Memory B cell (primary cell): ENCODE results near the gene SOX30.

Source experiments
- ATAC-seq: fragments of 150-1000 bp; cut with Tn5 transposase; 2 replicates; pipeline ENCODE4 v1.10.0; 2021; ENCODE audit warnings: low read depth, mild to moderate bottlenecking, moderate library complexity
- DNase-seq, 2 donors: peaks; one replicate each; pipeline ENCODE4 v3.0.0; 2022; ENCODE audit warnings: low spot score in 2 of 2
- H3K27ac Mint-ChIP-seq: one replicate; pipeline ENCODE4 v1.8.0; 2022; ENCODE audit warnings: mild to moderate bottlenecking, moderate library complexity, mixed read lengths
- H3K27me3 Mint-ChIP-seq: one replicate; pipeline ENCODE4 v1.8.0; 2022; ENCODE audit warnings: mixed read lengths
- H3K36me3 Mint-ChIP-seq: one replicate; pipeline ENCODE4 v1.8.0; 2022; ENCODE audit warnings: mild to moderate bottlenecking, mixed read lengths
- H3K4me1 Mint-ChIP-seq: one replicate; pipeline ENCODE4 v1.8.0; 2022; ENCODE audit warnings: mixed read lengths
- H3K4me3 Mint-ChIP-seq: one replicate; pipeline ENCODE4 v1.8.0; 2022; ENCODE audit warnings: mild to moderate bottlenecking, moderate library complexity, mixed read lengths
- H3K9me3 Mint-ChIP-seq: one replicate; pipeline ENCODE4 v1.8.0; 2022; ENCODE audit warnings: mixed read lengths

The SOX30 gene

DNA sequence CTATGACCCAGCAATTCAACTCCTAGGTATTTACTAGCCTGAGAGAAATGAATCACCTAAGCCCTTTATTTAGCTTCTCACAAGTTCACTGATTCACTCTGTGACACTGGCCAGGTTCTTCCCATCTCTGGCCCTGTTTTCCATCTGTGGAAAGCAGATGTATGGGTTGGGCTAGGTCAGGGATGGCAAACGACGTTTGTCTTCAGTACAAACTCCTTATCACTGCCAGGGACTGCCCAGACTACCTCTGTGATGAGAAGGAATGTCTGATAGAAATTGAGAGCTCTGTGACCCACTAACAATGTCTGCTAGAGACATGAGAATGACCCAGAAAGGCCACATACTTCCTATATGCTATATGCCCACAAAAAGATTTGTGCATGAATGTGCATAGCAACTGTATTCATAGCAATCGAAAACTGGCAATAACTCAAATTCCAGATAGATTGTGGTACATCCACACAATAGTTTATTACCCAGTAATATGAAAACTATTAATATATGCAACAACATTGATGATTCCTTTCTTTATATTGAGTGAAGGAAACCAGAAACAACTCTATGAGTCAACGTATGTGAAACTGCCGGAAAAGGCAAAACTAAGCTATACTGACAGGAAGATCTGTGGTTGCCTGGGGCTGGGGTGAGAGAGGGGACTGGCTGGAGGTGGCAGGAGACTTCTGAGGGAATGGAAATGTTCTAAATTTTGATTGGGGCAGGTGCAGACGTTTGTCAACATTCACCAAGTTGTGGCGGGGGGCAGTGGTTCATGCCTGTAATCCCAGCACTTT is 44.7 kb downstream of the SOX30 start:
- no peaks in the 10 kb centered on the region for H3K36me3 Mint-ChIP-seq
- H3K9me3 Mint-ChIP-seq, result no peaks in the 10 kb centered on the region
- ATAC-seq (peak; percentile 32), DNase-seq (no peak)
- peak overlapping the region; percentile 70 for H3K27ac Mint-ChIP-seq
- no peaks in the 10 kb centered on the region for H3K27me3 Mint-ChIP-seq
- peaks cover 35% of the 10 kb centered on the region for H3K4me1 Mint-ChIP-seq
- H3K4me3 Mint-ChIP-seq, result peak overlapping the region; percentile 15

DNA sequence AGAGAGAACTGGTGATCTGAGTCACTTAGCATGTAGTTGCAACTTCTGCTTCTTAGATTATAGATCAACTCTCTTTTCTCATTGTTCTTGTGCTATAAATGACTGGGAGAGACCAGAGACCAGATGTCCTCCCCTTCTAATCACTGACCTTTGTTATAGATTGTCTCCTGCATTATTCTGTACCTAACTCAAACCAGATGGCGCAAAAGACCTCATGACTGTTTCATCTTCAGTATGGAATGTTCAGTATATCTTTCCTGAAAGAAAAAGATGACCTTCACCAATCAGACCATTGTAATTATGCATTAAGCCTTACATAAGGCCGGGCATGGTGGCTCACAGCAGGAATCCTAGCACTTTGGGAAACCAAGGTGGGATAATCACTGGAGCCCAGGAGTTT is 46.2 kb downstream of the SOX30 start:
- H3K27me3 Mint-ChIP-seq, result no peaks in the 10 kb centered on the region
- DNase-seq (no peak), ATAC-seq (no peak)
- no peaks in the 10 kb centered on the region for H3K36me3 Mint-ChIP-seq
- H3K4me3 Mint-ChIP-seq, result no peak overlapping the region
- H3K4me1 Mint-ChIP-seq, result peaks cover 35% of the 10 kb centered on the region
- peak overlapping the region; percentile 38 for H3K27ac Mint-ChIP-seq
- H3K9me3 Mint-ChIP-seq, result no peaks in the 10 kb centered on the region

DNA sequence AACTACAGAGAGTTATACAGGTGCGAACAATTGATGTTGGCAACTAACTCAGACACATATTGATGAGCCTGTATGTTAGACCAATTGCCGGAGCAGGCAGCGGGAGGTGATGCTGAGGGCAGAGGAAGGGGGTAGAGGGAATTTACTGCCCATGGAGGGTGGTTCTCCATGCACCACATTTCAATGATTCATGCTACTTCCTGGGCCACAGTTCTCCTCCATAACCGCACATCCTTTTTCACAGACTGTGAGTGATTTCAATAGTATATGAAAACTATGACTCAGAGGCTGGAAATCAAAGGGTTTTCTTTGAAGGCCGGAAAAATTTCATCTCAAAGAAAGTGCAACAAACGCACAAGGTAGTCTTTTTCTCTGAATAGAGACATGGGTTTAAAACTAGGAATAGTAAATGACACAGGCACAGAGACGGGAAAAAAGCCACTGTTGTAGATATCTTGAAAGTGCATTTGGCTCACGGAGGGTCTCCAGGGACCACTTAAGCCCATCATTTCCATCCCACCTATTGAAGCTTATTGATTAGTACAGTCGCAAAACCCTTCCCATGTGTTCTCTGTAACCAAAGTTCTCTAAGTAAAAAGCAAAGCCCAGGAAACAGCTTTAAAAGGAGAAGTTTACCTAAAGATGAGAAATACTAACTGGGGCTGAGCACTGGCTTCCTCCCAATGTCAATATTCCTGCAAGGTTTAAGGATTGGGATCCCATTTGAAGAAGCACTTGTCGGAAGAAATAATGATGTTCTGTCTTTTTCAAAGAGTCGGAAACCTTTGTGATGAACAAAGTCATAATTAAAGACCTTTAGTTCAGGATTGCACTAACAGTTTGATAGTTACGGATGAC is 48.7 kb downstream of the SOX30 start:
- no peaks in the 10 kb centered on the region for H3K27me3 Mint-ChIP-seq
- DNase-seq (no peak), ATAC-seq (no peak)
- peaks cover 37% of the 10 kb centered on the region for H3K4me1 Mint-ChIP-seq
- H3K27ac Mint-ChIP-seq, result peak overlapping the region; percentile 46
- H3K4me3 Mint-ChIP-seq, result peak overlapping the region; percentile 39
- H3K9me3 Mint-ChIP-seq, result no peaks in the 10 kb centered on the region
- H3K36me3 Mint-ChIP-seq, result no peaks in the 10 kb centered on the region

DNA sequence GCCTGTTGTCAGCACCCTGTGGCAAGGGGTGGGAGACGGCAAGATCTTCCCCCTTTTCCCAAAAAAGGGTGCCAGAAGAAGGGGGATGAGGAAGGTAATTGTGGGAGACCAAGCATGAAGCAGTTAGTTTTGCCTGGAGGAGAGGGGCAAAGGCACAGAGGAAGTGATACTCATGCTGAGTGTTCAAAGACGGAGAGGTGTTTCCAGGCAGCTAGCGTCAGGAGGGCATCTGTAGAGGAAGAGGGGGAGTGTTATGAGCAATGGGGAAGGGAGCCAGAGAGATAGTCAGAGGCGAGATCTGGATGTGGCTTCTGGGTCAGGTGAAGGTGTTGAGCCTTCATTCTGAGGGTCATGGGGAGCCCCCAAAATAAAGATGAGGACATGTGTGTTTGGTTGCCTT is 49.7 kb downstream of the SOX30 start:
- Mint-ChIP-seq H3K4me3 (peak overlapping the region; percentile 1), H3K4me1 (peaks cover 38% of the 10 kb centered on the region), H3K27me3 (no peaks in the 10 kb centered on the region), H3K9me3 (no peaks in the 10 kb centered on the region), H3K27ac (peak overlapping the region; percentile 46), H3K36me3 (no peaks in the 10 kb centered on the region)
- DNase-seq (peak; percentile 41 to 43), ATAC-seq (peak; percentile 88)

DNA sequence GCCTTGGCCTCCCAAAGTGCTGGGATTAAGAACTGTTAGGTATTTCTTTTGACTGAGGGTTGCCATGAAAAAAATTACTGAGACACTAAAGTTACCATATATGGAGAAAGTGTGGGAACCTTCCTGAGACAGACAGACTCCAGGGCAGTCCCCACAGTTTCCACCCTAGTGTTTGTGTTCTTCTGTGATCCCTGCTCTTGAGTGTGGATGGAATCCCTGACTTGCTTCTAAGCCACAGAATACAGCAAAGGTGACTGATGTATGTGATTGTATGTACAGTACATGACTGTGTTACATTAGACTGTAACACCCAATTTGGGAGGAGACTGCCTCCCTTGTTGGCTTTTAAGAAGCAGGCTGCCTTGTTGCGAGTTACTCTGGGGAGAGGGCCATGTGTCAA is 52.0 kb downstream of the SOX30 start:
- peaks cover 49% of the 10 kb centered on the region for H3K4me1 Mint-ChIP-seq
- H3K36me3 Mint-ChIP-seq, result no peaks in the 10 kb centered on the region
- H3K4me3 Mint-ChIP-seq, result no peak overlapping the region
- no peaks in the 10 kb centered on the region for H3K27me3 Mint-ChIP-seq
- H3K27ac Mint-ChIP-seq, result peak overlapping the region; percentile 77
- no peak for DNase-seq
- H3K9me3 Mint-ChIP-seq, result no peaks in the 10 kb centered on the region
- no peak for ATAC-seq

DNA sequence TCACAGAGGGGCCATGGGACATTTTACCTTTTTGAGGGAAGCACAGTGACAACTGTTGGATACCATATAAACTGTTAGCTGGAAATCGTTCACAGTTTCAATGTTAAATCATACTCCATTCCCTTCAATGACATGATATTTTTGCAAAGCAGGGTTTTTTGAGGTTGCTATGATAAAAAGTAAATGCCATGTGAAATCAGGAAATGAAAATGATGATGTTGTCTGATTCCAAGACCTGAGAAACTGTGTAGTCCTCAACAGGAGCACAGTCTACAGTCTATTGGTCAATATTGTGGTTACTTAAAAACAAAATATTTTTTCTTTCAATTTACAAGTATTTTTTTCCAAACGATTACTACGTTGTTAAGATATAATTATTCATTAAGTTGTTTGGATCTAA is 52.7 kb downstream of the SOX30 start:
- Mint-ChIP-seq H3K4me1 (peaks cover 53% of the 10 kb centered on the region), H3K27ac (peak overlapping the region; percentile 77), H3K36me3 (no peaks in the 10 kb centered on the region), H3K27me3 (no peaks in the 10 kb centered on the region), H3K4me3 (no peak overlapping the region), H3K9me3 (no peaks in the 10 kb centered on the region)
- ATAC-seq (no peak), DNase-seq (no peak)

DNA sequence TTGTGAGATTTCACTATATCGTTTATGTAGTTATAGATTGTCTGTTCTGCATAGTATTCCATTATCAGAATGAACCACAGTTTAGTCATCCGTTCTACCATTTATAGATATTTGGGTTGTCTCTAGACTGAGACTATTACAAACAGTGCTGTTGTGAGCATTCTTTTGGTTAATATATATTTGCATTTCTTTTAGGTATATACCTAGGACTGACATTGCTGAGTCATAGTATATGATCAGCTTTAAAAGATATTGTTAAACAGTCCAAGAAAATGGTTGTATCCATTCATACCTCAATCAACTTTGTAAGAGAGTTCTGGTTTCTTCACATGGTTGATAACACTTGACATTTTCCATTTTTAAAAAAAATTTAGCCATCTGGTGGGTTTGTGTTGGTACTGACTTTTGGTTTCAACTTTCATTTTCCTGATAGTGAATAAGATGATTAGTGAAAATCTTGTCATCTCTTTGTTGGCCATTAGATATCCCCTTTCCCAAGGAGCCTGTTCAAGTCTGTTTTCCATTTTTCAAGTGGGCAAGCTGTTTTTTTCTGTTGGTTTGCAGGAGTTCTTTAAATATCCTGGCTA is 53.8 kb downstream of the SOX30 start:
- H3K27me3 Mint-ChIP-seq, result no peaks in the 10 kb centered on the region
- no peaks in the 10 kb centered on the region for H3K36me3 Mint-ChIP-seq
- ATAC-seq, result no peak
- no peak for DNase-seq
- peaks cover 56% of the 10 kb centered on the region for H3K4me1 Mint-ChIP-seq
- H3K9me3 Mint-ChIP-seq, result no peaks in the 10 kb centered on the region
- H3K4me3 Mint-ChIP-seq, result peak overlapping the region; percentile 19
- H3K27ac Mint-ChIP-seq, result peak overlapping the region; percentile 77

DNA sequence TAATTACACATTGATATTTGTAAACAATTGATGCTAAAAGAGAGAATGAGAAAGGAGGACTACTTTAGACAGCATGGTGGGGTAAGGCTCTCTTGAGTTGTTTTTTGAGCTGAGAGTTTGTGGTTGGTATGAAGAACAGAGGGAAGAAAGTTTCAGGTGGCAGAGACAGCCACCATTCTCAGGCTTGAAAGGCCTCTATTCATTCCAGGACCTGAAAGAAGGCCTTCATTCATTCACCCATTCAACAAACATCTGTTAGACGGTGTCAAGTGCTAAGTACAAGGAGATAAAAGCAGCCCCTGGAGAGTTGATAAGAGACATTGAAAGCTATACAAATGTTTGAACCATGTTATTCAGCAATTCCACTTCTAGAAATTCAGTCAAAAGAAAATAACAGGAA is 55.0 kb downstream of the SOX30 start:
- H3K9me3 Mint-ChIP-seq, result no peaks in the 10 kb centered on the region
- DNase-seq (no peak), ATAC-seq (no peak)
- no peaks in the 10 kb centered on the region for H3K36me3 Mint-ChIP-seq
- H3K27ac Mint-ChIP-seq, result peak overlapping the region; percentile 77
- H3K4me3 Mint-ChIP-seq, result peak overlapping the region; percentile 54
- H3K27me3 Mint-ChIP-seq, result no peaks in the 10 kb centered on the region
- peaks cover 54% of the 10 kb centered on the region for H3K4me1 Mint-ChIP-seq

DNA sequence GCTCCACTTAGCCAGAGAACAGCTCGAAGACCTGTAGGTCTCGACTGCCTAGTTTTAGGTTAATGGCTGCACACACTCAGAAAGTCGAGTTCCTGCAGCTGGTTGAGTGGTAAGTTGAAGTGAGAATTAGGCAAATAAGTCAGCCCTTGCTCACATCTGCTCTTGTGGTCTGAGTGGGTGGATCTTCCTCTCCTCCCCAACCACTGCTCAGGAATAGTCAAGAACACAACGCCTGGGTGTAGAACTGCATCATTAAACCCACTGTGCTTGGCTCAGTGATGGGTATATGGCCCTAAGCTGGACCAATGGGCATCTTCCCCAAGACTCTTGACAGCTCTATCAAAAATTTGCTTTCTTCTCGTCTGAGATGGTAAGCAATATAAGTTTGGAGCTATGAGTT is 55.8 kb downstream of the SOX30 start:
- peak; percentile 34 to 62 for DNase-seq
- Mint-ChIP-seq H3K4me1 (peaks cover 60% of the 10 kb centered on the region), H3K9me3 (peaks cover 5% of the 10 kb centered on the region)

DNA sequence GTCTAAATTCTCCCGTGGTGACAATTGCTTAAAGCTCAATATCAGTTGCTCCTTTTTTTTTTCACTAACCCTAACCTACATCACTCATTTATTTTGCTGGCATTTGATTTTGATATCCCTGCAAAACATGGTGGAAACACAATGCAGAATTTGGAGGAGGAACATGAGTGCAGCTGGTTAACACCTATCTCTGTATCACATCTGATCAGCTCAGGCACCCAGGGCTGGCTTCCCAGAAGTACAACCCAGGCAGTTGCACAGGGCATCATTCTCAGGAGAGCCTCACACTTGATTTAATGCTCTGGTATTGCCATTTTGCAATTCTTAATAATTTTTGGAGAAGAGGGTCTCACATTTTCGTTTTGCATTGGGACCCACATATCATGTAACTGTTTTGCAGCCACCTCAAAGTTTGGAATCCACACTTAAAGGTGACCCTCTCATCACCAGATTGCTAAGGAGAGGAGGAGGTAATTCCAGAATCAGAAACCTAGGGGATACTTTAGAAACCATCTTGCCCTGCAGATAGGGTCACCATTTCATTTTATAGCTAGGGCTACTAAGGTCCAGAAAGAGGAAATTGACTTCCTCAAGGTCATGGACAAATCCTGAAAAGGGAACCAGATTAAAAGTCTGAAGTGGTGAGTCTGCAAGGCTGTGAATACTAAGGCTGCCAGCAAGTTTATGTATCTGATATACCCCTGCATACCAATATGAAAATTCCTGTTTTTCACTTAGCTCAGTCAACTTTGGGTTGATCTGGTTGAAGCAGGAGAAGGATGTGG is 57.4 kb downstream of the SOX30 start:
- ATAC-seq, result no peak
- DNase-seq, result no peak
- H3K4me1 Mint-ChIP-seq, result peaks cover 58% of the 10 kb centered on the region
- peaks cover 5% of the 10 kb centered on the region for H3K36me3 Mint-ChIP-seq
- H3K27me3 Mint-ChIP-seq, result no peaks in the 10 kb centered on the region
- peak overlapping the region; percentile 41 for H3K4me3 Mint-ChIP-seq
- peak overlapping the region; percentile 77 for H3K27ac Mint-ChIP-seq
- H3K9me3 Mint-ChIP-seq, result peaks cover 5% of the 10 kb centered on the region

More for the DNA sequence above, 55.8 kb downstream of the SOX30 start:
- Mint-ChIP-seq H3K4me3 (peak overlapping the region; percentile 54), H3K36me3 (peaks cover 5% of the 10 kb centered on the region), H3K27ac (peak overlapping the region; percentile 77), H3K27me3 (no peaks in the 10 kb centered on the region)
- ATAC-seq, result peak; percentile 83

DNA sequence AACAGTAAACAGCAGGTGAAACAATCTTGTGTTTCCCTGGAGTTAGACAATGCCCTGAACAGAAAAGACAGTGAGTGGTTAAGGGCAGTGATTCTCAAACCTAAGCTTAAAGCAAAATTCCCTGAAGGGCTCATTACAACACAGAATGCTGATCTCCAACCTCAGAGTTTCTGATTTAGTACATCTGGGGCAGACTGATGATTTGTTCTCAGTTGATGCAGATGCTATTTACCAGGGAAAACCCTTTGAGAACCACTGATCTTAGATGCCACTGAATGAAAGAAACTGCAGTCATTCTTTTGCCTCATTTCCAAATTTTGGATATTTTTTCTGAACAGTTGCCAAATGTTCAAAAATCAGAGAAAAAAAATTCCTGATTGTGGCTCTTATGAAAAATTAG is 58.0 kb downstream of the SOX30 start:
- H3K36me3 Mint-ChIP-seq, result peaks cover 5% of the 10 kb centered on the region
- H3K4me1 Mint-ChIP-seq, result peaks cover 60% of the 10 kb centered on the region
- H3K9me3 Mint-ChIP-seq, result peaks cover 5% of the 10 kb centered on the region
- ATAC-seq (no peak), DNase-seq (no peak)
- no peak overlapping the region for H3K4me3 Mint-ChIP-seq
- H3K27ac Mint-ChIP-seq, result peak overlapping the region; percentile 77
- H3K27me3 Mint-ChIP-seq, result no peaks in the 10 kb centered on the region

DNA sequence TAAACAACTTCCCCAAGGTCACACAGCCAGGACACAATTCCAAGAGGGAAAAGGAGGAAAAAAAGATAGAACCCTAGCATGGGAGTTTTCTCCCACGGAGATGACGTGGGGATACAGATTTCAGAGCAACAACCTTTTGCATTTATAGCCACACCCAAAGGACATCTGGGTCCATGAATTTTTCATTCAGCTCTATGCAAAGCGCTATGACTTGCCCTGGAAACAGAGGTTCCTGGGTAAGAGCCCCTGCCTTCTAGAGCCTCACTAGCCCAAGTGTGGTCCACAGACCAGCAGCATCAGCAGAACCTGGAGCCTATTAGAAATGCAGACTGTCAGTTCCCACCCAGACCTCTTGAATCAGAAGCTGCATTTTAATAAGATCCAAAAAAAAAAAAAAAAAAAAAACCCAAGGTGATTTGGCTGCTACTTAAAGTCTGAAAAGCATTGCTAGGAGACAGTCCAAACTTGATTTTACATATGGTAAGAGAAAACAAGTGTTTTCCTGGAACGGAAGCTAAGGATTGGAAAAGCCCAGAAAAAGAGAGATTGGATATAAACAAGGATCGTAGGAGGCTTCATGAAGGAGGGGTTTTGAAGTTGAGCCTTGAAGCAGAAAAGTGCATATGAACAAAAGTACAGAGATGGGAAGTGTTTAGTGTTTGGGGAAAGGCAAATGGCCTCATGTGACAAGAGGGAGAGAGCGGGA is 59.0 kb downstream of the SOX30 start:
- Mint-ChIP-seq H3K4me1 (peaks cover 57% of the 10 kb centered on the region), H3K27me3 (no peaks in the 10 kb centered on the region), H3K9me3 (peaks cover 5% of the 10 kb centered on the region), H3K4me3 (peak overlapping the region; percentile 82), H3K36me3 (peaks cover 5% of the 10 kb centered on the region), H3K27ac (peak overlapping the region; percentile 77)
- ATAC-seq (peak; percentile 16), DNase-seq (no peak)

DNA sequence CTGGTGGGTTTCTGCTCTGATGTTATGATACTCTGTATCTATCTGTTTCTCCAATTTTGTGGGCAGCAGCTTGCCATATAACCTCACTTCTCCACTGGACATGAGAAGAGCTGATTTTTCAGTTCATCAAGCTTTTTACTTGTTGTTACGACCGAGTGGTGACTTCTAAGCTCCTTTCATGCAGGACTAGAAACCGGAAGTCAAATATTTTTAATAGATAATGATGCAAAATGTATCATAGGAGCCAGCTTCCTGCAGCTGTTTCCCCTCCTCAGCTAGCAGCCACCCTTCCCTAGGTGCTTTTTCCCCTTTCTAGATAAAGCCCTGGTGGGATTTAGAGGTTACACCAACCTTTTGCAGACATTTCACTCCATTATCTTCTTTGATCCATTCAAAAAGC is 59.6 kb downstream of the SOX30 start:
- H3K9me3 Mint-ChIP-seq, result peaks cover 5% of the 10 kb centered on the region
- H3K27me3 Mint-ChIP-seq, result no peaks in the 10 kb centered on the region
- ATAC-seq (peak; percentile 52), DNase-seq (no peak)
- peak overlapping the region; percentile 82 for H3K4me3 Mint-ChIP-seq
- peaks cover 5% of the 10 kb centered on the region for H3K36me3 Mint-ChIP-seq
- peaks cover 52% of the 10 kb centered on the region for H3K4me1 Mint-ChIP-seq
- peak overlapping the region; percentile 77 for H3K27ac Mint-ChIP-seq
